ENCODE results near the gene MYB. TPM values are rescaled to one million over a fixed set of nuclear protein-coding genes. Genes with fewer than 3 reads are reported as not detected.

The MYB gene
- total and polyA plus RNA-seq, 2 donors (not counting 3 experiments of a cell fraction or from before 2014, with no cell fraction given): 0.14 to 0.53 TPM

DNA sequence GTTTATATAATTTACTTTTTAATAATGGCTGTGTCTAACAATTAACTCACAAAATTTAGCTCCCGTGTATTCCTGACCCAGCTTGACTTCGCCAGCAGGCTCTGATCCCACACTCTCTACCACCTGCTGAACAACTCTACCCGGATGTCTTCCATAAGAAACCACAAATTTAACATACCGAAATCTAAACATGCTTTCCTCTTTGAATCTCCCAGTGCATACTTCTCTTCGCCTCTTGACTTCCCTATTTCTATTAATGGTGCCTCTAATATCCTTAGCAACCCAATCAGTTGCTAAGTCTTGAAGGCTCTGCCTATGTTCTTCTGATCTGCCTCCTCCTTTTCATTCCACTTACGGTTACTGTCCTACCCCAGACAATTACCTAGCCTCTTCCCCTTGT, 4.6 kb upstream of the MYB start:
- FAIRE-seq: no peak
- peaks cover 4% of the 10 kb centered on the region for H3K4me1 ChIP-seq (ENCODE audit: control insufficient read depth, extremely low read depth, insufficient read depth, low read length)
- no peaks in the 10 kb centered on the region for H3K36me3 ChIP-seq (ENCODE audit: control insufficient read depth in 2 of 2, extremely low read depth in 1 of 2, insufficient read depth in 2 of 2, low read length in 2 of 2)
- ChIA-PET POLR2A (no interaction called here), CTCF (interaction anchor here (1.1 kb wide), 1 partner anchor 21 kb away, joined by 3 read pairs; no protein-coding TSS in a partner anchor)
- no peak overlapping the region for H3K4me3 ChIP-seq (replicated peaks in 1 of 3; ENCODE audit: insufficient read depth in 1 of 3, low read depth in 1 of 3, low read length in 3 of 3)
- no peak overlapping the region for H3K4me2 ChIP-seq (ENCODE audit: insufficient read depth, low read length)
- no peak for DNase-seq (ENCODE audit: low read depth, low spot score)
- no peak overlapping the region for H3K27ac ChIP-seq (ENCODE audit: insufficient read depth, low read depth, low read length)
- no peaks in the 10 kb centered on the region for H3K79me2 ChIP-seq (ENCODE audit: control insufficient read depth, insufficient read depth, low read length)
- no TSS peak for BruUV-seq (replicated peaks)
- intact Hi-C loops (cut with micrococcal nuclease) (no loop called here), dilution Hi-C loops (cut with MboI; ENCODE audit: extremely low pct_ligation_motif_present, low sequenced_read_pairs) (no loop called here)
- peaks cover 4 to 8% of the 10 kb centered on the region in 2 experiments for H3K27me3 ChIP-seq (ENCODE audit: control insufficient read depth in 2 of 2, insufficient read depth in 2 of 2, low read length in 2 of 2)
- H3K9ac ChIP-seq (replicated peaks; ENCODE audit: extremely low read depth, insufficient read depth, low read length): no peak overlapping the region
- H2AFZ ChIP-seq (ENCODE audit: low read depth, low read length): no peak overlapping the region
- H3K9me3 ChIP-seq (replicated peaks; ENCODE audit: control insufficient read depth, insufficient read depth, low read length): no peaks in the 10 kb centered on the region
- TF ChIP-seq JUN (IDR thresholded peaks at IDR 0.05; ENCODE audit: borderline replicate concordance, insufficient read depth, insufficient read length, low read depth) (no peak), GATA2 (IDR thresholded peaks at IDR 0.05; ENCODE audit: insufficient read depth, insufficient read length, low read depth, low read length) (no peak), FOS (IDR thresholded peaks at IDR 0.05; ENCODE audit: borderline replicate concordance, insufficient read depth, low read length) (no peak), CTCF (IDR thresholded peaks at IDR 0.05; ENCODE audit: extremely low read depth in 1 of 2, insufficient read depth in 1 of 2, low read depth in 1 of 2, low read length in 2 of 2) (no peak), MYC (IDR thresholded peaks at IDR 0.05; ENCODE audit: low read depth, low read length) (no peak), EZH2 (IDR thresholded peaks at IDR 0.05; ENCODE audit: borderline replicate concordance, low read depth, low read length, severe bottlenecking) (no peak), MAX (IDR thresholded peaks at IDR 0.05; ENCODE audit: insufficient read depth, insufficient read length) (no peak), POLR2A (IDR thresholded peaks at IDR 0.05; ENCODE audit: low read depth, low read length) (no peak), POLR2AphosphoS5 (IDR thresholded peaks at IDR 0.05; ENCODE audit: insufficient read depth, low read depth, low read length) (no peak)
- no peaks in the 10 kb centered on the region for H3K9me1 ChIP-seq (replicated peaks; ENCODE audit: control insufficient read depth, extremely low read depth, insufficient read depth, low read length)
- H4K20me1 ChIP-seq (replicated peaks; ENCODE audit: control insufficient read depth, extremely low read depth, insufficient read depth, low read length): no peaks in the 10 kb centered on the region

All from endothelial cell of umbilical vein (primary cell).